Astrocyte (in vitro differentiated cells and primary cell): ENCODE measurements around the gene BORCS6. TPM values are rescaled to one million over a fixed set of nuclear protein-coding genes. Genes with fewer than 3 reads are reported as not detected.

Experiments used
- DNase-seq: peaks from one replicate; pipeline ENCODE4 v3.0.0-alpha.2; 2010; ENCODE audit warnings: low read depth
- FAIRE-seq: peaks from 2 replicates; lab custom pipeline; 2011; peaks lifted over from hg19 to GRCh38; lab: Jason Lieb, UNC
- H2AFZ ChIP-seq: 2 replicates; pipeline ENCODE4 v1.6.0; 2012; ENCODE audit warnings: low read depth, low read length, inconsistent platforms
- H3K27ac ChIP-seq: 2 replicates; pipeline ENCODE4 v1.5.1; 2011; ENCODE audit warnings: low read depth, low read length, inconsistent platforms
- H3K27me3 ChIP-seq: 2 replicates; pipeline ENCODE4 v1.6.0; 2011; ENCODE audit warnings: low read length, inconsistent platforms; ENCODE audit not compliant: insufficient read depth
- H3K36me3 ChIP-seq: 2 replicates; pipeline ENCODE4 v1.5.1; 2011; ENCODE audit warnings: low read length, inconsistent platforms; ENCODE audit not compliant: insufficient read depth
- H3K4me1 ChIP-seq: 2 replicates; pipeline ENCODE4 v1.5.1; 2011; ENCODE audit warnings: low read length, inconsistent platforms; ENCODE audit not compliant: insufficient read depth
- H3K4me2 ChIP-seq: 2 replicates; pipeline ENCODE4 v1.6.0; 2012; ENCODE audit warnings: low read length, inconsistent platforms
- H3K4me3 ChIP-seq: 2 replicates; pipeline ENCODE4 v1.5.1; 2011; ENCODE audit warnings: low read depth, mild to moderate bottlenecking, low read length, inconsistent platforms; ENCODE audit not compliant: insufficient read depth
- H3K79me2 ChIP-seq: 2 replicates; pipeline ENCODE4 v1.6.0; 2012; ENCODE audit warnings: mild to moderate bottlenecking, low read length, inconsistent platforms; ENCODE audit not compliant: insufficient read depth
- H3K9ac ChIP-seq: 2 replicates; pipeline ENCODE4 v1.6.0; 2012; ENCODE audit warnings: mild to moderate bottlenecking, low read length, inconsistent platforms
- H3K9me3 ChIP-seq: 2 replicates; pipeline ENCODE4 v1.5.1; 2012; ENCODE audit warnings: low read depth, mild to moderate bottlenecking, low read length, inconsistent platforms; ENCODE audit not compliant: insufficient read depth
- H4K20me1 ChIP-seq: 2 replicates; pipeline ENCODE4 v1.6.0; 2012; ENCODE audit warnings: low read length, inconsistent platforms; ENCODE audit not compliant: insufficient read depth
- H3K27ac Mint-ChIP-seq: one replicate; pipeline ENCODE4 v1.8.0; 2021; ENCODE audit warnings: mild to moderate bottlenecking, mixed read lengths; ENCODE audit not compliant: unreplicated experiment
- H3K27me3 Mint-ChIP-seq: one replicate; pipeline ENCODE4 v1.8.0; 2021; ENCODE audit warnings: low read depth, mixed read lengths; ENCODE audit not compliant: unreplicated experiment
- H3K36me3 Mint-ChIP-seq: one replicate; pipeline ENCODE4 v1.8.0; 2021; ENCODE audit warnings: low read depth, mixed read lengths; ENCODE audit not compliant: unreplicated experiment
- H3K4me1 Mint-ChIP-seq: one replicate; pipeline ENCODE4 v1.8.0; 2021; ENCODE audit warnings: low read depth, mixed read lengths; ENCODE audit not compliant: unreplicated experiment
- H3K4me3 Mint-ChIP-seq: one replicate; pipeline ENCODE4 v1.8.0; 2021; ENCODE audit warnings: mild to moderate bottlenecking, moderate library complexity, mixed read lengths; ENCODE audit not compliant: unreplicated experiment
- H3K9me3 Mint-ChIP-seq: one replicate; pipeline ENCODE4 v1.8.0; 2021; ENCODE audit warnings: mild to moderate bottlenecking, mixed read lengths; ENCODE audit not compliant: unreplicated experiment
- CTCF ChIP-seq: IDR thresholded peaks from 2 replicates; pipeline ENCODE4 v1.5.1; 2011; ENCODE audit warnings: low read depth, mild to moderate bottlenecking, inconsistent platforms, low read length, moderate library complexity; ENCODE audit not compliant: insufficient read depth
- EZH2 ChIP-seq: IDR thresholded peaks from 2 replicates; pipeline ENCODE4 v1.6.1; 2012; ENCODE audit warnings: mild to moderate bottlenecking, low read length, inconsistent platforms; ENCODE audit not compliant: insufficient read depth
- total RNA-seq: library from RNA; stranded (reverse); gene quantifications from 2 replicates; pipeline ENCODE4 v1.2.1, GENCODE V29; 2021

The BORCS6 gene
- total RNA-seq, 1 donor from 2014 or later, result 6.6 TPM

DNA sequence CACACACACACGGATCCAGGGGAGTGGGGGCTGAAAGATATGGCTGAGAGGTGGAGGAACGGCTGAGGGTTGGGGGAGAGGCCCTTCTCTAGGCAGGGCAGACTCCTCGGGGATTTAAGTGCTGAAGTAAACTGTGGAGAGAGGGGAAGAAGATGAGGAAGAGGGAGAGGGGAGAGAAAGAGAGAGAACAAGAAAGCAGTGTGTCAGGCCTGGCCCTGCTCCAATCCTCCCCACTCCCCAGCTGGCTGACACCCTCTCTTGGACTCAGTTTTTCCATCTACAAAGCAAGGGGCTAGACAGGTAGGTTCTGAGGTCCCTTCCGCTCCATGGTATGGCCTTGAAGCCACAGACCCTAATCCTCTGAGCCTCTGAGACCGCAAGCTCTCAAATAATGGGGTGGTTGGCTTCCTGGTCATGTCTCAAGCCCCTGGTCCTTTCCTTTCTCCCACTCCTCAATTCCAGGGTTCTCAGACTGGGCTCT, 29.2 kb downstream of the BORCS6 start:
- peak overlapping the region; percentile 94 for H3K4me3 ChIP-seq

DNA sequence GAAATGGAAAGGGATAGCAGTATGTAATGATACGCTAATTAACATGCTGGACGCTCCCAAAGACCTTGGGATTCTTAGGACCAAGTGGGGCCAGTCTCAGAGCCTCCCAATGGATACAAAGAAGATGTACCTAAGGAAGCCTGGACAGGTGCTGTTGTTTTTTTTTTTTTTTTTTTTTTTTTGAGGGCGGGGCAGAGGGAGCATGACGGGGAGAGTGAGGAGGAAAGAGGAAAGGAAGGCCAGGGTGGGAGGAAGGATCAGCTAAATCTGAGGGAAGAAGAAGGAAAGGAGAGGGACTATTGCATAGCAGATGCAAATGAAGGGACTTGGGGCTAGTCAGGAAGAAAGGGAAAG, 29.8 kb downstream of the BORCS6 start:
- H3K9ac ChIP-seq, result peak overlapping the region; percentile 100
- Mint-ChIP-seq H3K4me3 (peak overlapping the region; percentile 40), H3K27me3 (no peaks in the 10 kb centered on the region), H3K4me1 (peaks cover 25% of the 10 kb centered on the region), H3K9me3 (no peaks in the 10 kb centered on the region), H3K27ac (no peak overlapping the region), H3K36me3 (peaks cover 2% of the 10 kb centered on the region)
- no peak overlapping the region for H3K27ac ChIP-seq
- no peak overlapping the region for H3K4me3 ChIP-seq
- H3K36me3 ChIP-seq, result peaks cover 11% of the 10 kb centered on the region
- H3K4me1 ChIP-seq, result peaks cover 52% of the 10 kb centered on the region
- no peaks in the 10 kb centered on the region for H3K9me3 ChIP-seq
- H3K4me2 ChIP-seq, result no peak overlapping the region
- no peak overlapping the region for H2AFZ ChIP-seq
- FAIRE-seq (no peak), DNase-seq (no peak)
- H3K79me2 ChIP-seq, result peaks cover 34% of the 10 kb centered on the region
- TF ChIP-seq EZH2, result no peak
- H4K20me1 ChIP-seq, result peaks cover 37% of the 10 kb centered on the region
- H3K27me3 ChIP-seq, result no peaks in the 10 kb centered on the region

More for the DNA sequence above, 29.2 kb downstream of the BORCS6 start:
- Histone ChIP-seq H3K36me3 (peaks cover 11% of the 10 kb centered on the region), H3K4me1 (peaks cover 46% of the 10 kb centered on the region), H3K9ac (peak overlapping the region; percentile 100), H3K4me2 (peak overlapping the region; percentile 93), H2AFZ (no peak overlapping the region), H4K20me1 (peaks cover 37% of the 10 kb centered on the region), H3K27me3 (no peaks in the 10 kb centered on the region), H3K27ac (no peak overlapping the region), H3K9me3 (no peaks in the 10 kb centered on the region), H3K79me2 (peaks cover 34% of the 10 kb centered on the region)
- Mint-ChIP-seq H3K36me3 (peaks cover 2% of the 10 kb centered on the region), H3K4me1 (peaks cover 25% of the 10 kb centered on the region), H3K27ac (peak overlapping the region; percentile 47), H3K4me3 (peak overlapping the region; percentile 37), H3K9me3 (no peaks in the 10 kb centered on the region), H3K27me3 (no peaks in the 10 kb centered on the region)
- FAIRE-seq (no peak), DNase-seq (no peak)
- no peak for TF ChIP-seq EZH2
- TF ChIP-seq CTCF, result no peak

- Histone ChIP-seq H3K4me2 (no peak overlapping the region), H3K27ac (no peak overlapping the region), H4K20me1 (peaks cover 37% of the 10 kb centered on the region), H3K79me2 (peaks cover 34% of the 10 kb centered on the region), H2AFZ (no peak overlapping the region), H3K27me3 (no peaks in the 10 kb centered on the region), H3K9ac (peak overlapping the region; percentile 9), H3K4me3 (no peak overlapping the region), H3K36me3 (peaks cover 11% of the 10 kb centered on the region), H3K9me3 (no peaks in the 10 kb centered on the region), H3K4me1 (peaks cover 53% of the 10 kb centered on the region)
- H3K4me3 Mint-ChIP-seq, result peak overlapping the region; percentile 16
- H3K27me3 Mint-ChIP-seq, result no peaks in the 10 kb centered on the region
- H3K36me3 Mint-ChIP-seq, result peaks cover 2% of the 10 kb centered on the region
- no peaks in the 10 kb centered on the region for H3K9me3 Mint-ChIP-seq
- H3K4me1 Mint-ChIP-seq, result peaks cover 26% of the 10 kb centered on the region
- TF ChIP-seq CTCF (no peak), EZH2 (no peak)
- DNase-seq (no peak), FAIRE-seq (no peak)
- no peak overlapping the region for H3K27ac Mint-ChIP-seq
These were observed 30.3 kb downstream of the BORCS6 start for GRCh38 chr17:8159459-8160223.
